Vagina (tissue), 2 donors: ENCODE results near the gene RGL2. TPM values are rescaled to one million over a fixed set of nuclear protein-coding genes. Genes with fewer than 3 reads are reported as not detected.

Source experiments
- DNase-seq, 2 donors: peaks; one replicate each; pipeline ENCODE4 v3.0.0-alpha.2; 2017; ENCODE audit errors: extremely low spot score in 2 of 2
- H3K27ac ChIP-seq: fragments of 200-600 bp; sonication (generic); one replicate; pipeline ENCODE4 v1.5.1; 2019
- H3K27me3 ChIP-seq: fragments of 200-600 bp; sonication (generic); one replicate; pipeline ENCODE4 v1.5.1; 2019
- H3K36me3 ChIP-seq, 2 donors: fragments of 200-600 bp; sonication (generic); one replicate each; pipeline ENCODE4 v1.5.1; 2017 to 2019
- H3K4me1 ChIP-seq: fragments of 200-600 bp; sonication (generic); one replicate; pipeline ENCODE4 v1.5.1; 2019
- H3K4me3 ChIP-seq, 2 donors: fragments of 200-600 bp; sonication (generic); 1 replicate in 1 of 2; 2 replicates in 1 of 2; pipeline ENCODE4 v1.5.1; 2016 to 2019
- H3K9me3 ChIP-seq: fragments of 200-600 bp; sonication (generic); one replicate; pipeline ENCODE4 v1.5.1; 2019
- CTCF ChIP-seq, 3 experiments: fragments of 450-650 bp in 2 of 3; fragments of 200-600 bp in 1 of 3; sonication (generic) in 1 of 3; IDR thresholded peaks; one replicate each; pipeline ENCODE4 v1.5.1; 2017 to 2019; ENCODE audit warnings: antibody characterized with exemption in 3 of 3, mild to moderate bottlenecking in 2 of 3, moderate library complexity in 2 of 3
- POLR2A ChIP-seq, 2 donors: fragments of 450-650 bp; IDR thresholded peaks; one replicate each; pipeline ENCODE4 v1.6.1; 2017; ENCODE audit warnings: antibody characterized with exemption in 2 of 2, mild to moderate bottlenecking in 2 of 2, moderate library complexity in 2 of 2
- POLR2AphosphoS5 ChIP-seq, 2 donors: sonication (generic); formaldehyde crosslinking; IDR thresholded peaks; one replicate each; pipeline ENCODE4 v1.9.0; 2017; ENCODE audit warnings: antibody characterized with exemption in 2 of 2, mild to moderate bottlenecking in 2 of 2, low read depth in 1 of 2; ENCODE audit not compliant: insufficient read depth in 1 of 2
- intact Hi-C: fragments of 100-400 bp; cut with DNase I; formaldehyde crosslinking; loops from one replicate; pipeline ENCODE4 v1.15.1; 2023
- total RNA-seq: library from RNA; depleted of rRNA; stranded (reverse); fragments of >200 nt; gene quantifications from one replicate; pipeline ENCODE4 v1.2.3, GENCODE V29; 2016

Gene RGL2
- total RNA-seq, 1 donor from 2014 or later: 41.5 TPM

GRCh38 chr6:33273924-33274902, 24.5 kb downstream of the RGL2 start:
- no peak overlapping the region for H3K4me3 ChIP-seq
- H3K27ac ChIP-seq: no peak overlapping the region
- intact Hi-C loops: loop anchor here (5.0 kb wide), 1 partner anchor 72 kb away; the partner anchor contains the start of genes HSD17B8, RXRB and SLC39A7
- H3K4me1 ChIP-seq: peaks cover 70% of the 10 kb centered on the region
- peaks cover 0 to 34% of the 10 kb centered on the region in 2 donors for H3K36me3 ChIP-seq
- no peak for TF ChIP-seq POLR2AphosphoS5 (IDR thresholded peaks at IDR 0.05; ENCODE audit: insufficient read depth in 1 of 2, low read depth in 1 of 2)
- no peak for DNase-seq
- no peaks in the 10 kb centered on the region for H3K27me3 ChIP-seq
- no peaks in the 10 kb centered on the region for H3K9me3 ChIP-seq

GRCh38 chr6:33273129-33273923, 25.4 kb downstream of the RGL2 start:
- no peak for DNase-seq
- H3K27me3 ChIP-seq: no peaks in the 10 kb centered on the region
- H3K27ac ChIP-seq: no peak overlapping the region
- intact Hi-C loops: loop anchor here (5.0 kb wide), 1 partner anchor 71 kb away; the partner anchor contains the start of genes HSD17B8, RXRB and SLC39A7
- H3K9me3 ChIP-seq: no peaks in the 10 kb centered on the region
- peaks cover 69% of the 10 kb centered on the region for H3K4me1 ChIP-seq
- TF ChIP-seq CTCF (IDR thresholded peaks at IDR 0.05) (no peak), POLR2A (IDR thresholded peaks at IDR 0.05) (no peak), POLR2AphosphoS5 (IDR thresholded peaks at IDR 0.05; ENCODE audit: insufficient read depth in 1 of 2, low read depth in 1 of 2) (no peak)
- peaks cover 0 to 41% of the 10 kb centered on the region in 2 donors for H3K36me3 ChIP-seq
- H3K4me3 ChIP-seq: peak overlapping the region; percentile 59 to 69

GRCh38 chr6:33272275-33273128, 26.2 kb downstream of the RGL2 start:
- no peaks in the 10 kb centered on the region for H3K9me3 ChIP-seq
- peak overlapping the region; percentile 59 to 69 for H3K4me3 ChIP-seq
- no peak for DNase-seq
- H3K36me3 ChIP-seq: peaks cover 0 to 49% of the 10 kb centered on the region in 2 donors
- peak overlapping the region; percentile 23 for H3K27ac ChIP-seq
- intact Hi-C loops: loop anchor here (5.0 kb wide), 1 partner anchor 70 kb away; the partner anchor contains the start of genes HSD17B8, RXRB and SLC39A7
- H3K27me3 ChIP-seq: no peaks in the 10 kb centered on the region
- H3K4me1 ChIP-seq: peaks cover 61% of the 10 kb centered on the region
- TF ChIP-seq CTCF (IDR thresholded peaks at IDR 0.05) (no peak), POLR2AphosphoS5 (IDR thresholded peaks at IDR 0.05; ENCODE audit: insufficient read depth in 1 of 2, low read depth in 1 of 2) (peak in 1 of 2 donors; percentile 37)

GRCh38 chr6:33271468-33272274, 27.1 kb downstream of the RGL2 start, which contains the start of the genes RPS18 and VPS52:
RPS18 (plus strand) TSS chr6:33272075; CDS start chr6:33272120, 45 bp downstream.
VPS52 (minus strand) TSS chr6:33271876; CDS start chr6:33271675, 201 bp downstream.
- TF ChIP-seq CTCF (IDR thresholded peaks at IDR 0.05): no peak
- peak; percentile 100 for TF ChIP-seq POLR2AphosphoS5 (IDR thresholded peaks at IDR 0.05; ENCODE audit: insufficient read depth in 1 of 2, low read depth in 1 of 2)
- peak in 1 of 2 donors; percentile 94 for TF ChIP-seq POLR2A (IDR thresholded peaks at IDR 0.05)
- Histone ChIP-seq H3K9me3 (no peaks in the 10 kb centered on the region), H3K27ac (peak within 1 kb of the TSS; percentile 83), H3K4me1 (peaks cover 58% of the 10 kb centered on the region), H3K4me3 (peak within 1 kb of the TSS; percentile 59 to 69), H3K36me3 (peaks cover 0 to 56% of the 10 kb centered on the region in 2 donors), H3K27me3 (no peaks in the 10 kb centered on the region)
- DNase-seq: peak in 1 of 2 donors; percentile 99
- intact Hi-C loops: loop anchor here (5.0 kb wide), 1 partner anchor 69 kb away; the partner anchor contains the start of genes HSD17B8, RXRB and SLC39A7
